Bronchial epithelial cell (primary cell): ENCODE data around the gene DIRAS2. TPM values are rescaled to one million over a fixed set of nuclear protein-coding genes. Genes with fewer than 3 reads are reported as not detected.

Source experiments
- DNase-seq: peaks from one replicate; pipeline ENCODE4 v3.0.0-alpha.2; 2010; ENCODE audit warnings: low read depth
- FAIRE-seq: peaks from 2 replicates; lab custom pipeline; 2011; peaks lifted over from hg19 to GRCh38; lab: Jason Lieb, UNC
- H3K27me3 ChIP-seq: 2 replicates; pipeline ENCODE4 v1.5.1; 2011; ENCODE audit warnings: low read length; ENCODE audit not compliant: control insufficient read depth, insufficient read depth
- H3K36me3 ChIP-seq: 2 replicates; pipeline ENCODE4 v1.5.1; 2011; ENCODE audit warnings: low read length; ENCODE audit not compliant: control insufficient read depth, insufficient read depth
- H3K4me3 ChIP-seq: 2 replicates; pipeline ENCODE4 v1.5.1; 2011; ENCODE audit warnings: mild to moderate bottlenecking, low read depth, low read length, control low read depth
- CTCF ChIP-seq: IDR thresholded peaks from 2 replicates; pipeline ENCODE4 v1.5.1; 2011; ENCODE audit warnings: mild to moderate bottlenecking, moderate library complexity, low read length, control low read depth, inconsistent platforms; ENCODE audit not compliant: insufficient read depth, severe bottlenecking
- total RNA-seq: library from RNA; depleted of rRNA; stranded (reverse); fragments of >200 nt; gene quantifications from 2 replicates; pipeline ENCODE4 v1.2.1, GENCODE V29; 2014

DIRAS2 gene
- total RNA-seq, 1 donor from 2014 or later, result under 0.01 TPM

- Histone ChIP-seq H3K4me3 (no peak overlapping the region), H3K36me3 (no peaks in the 10 kb centered on the region), H3K27me3 (no peaks in the 10 kb centered on the region)
- TF ChIP-seq CTCF, result no peak
- DNase-seq (no peak), FAIRE-seq (no peak)
Measured at GRCh38 chr9:90562229-90562628, 80.4 kb downstream of the DIRAS2 start.

Other genes starting within 250 kb of the DIRAS2 start
- gene SYK, start 159.0 kb upstream of the DIRAS2 start, total RNA-seq, result 29.2 and 29.7 TPM in 2 replicates